HCT116 (cell line): Measurements from ENCODE around the gene GTF3C1. TPM values are rescaled to one million over a fixed set of nuclear protein-coding genes. Genes with fewer than 3 reads are reported as not detected.

Experiments
- ATAC-seq: fragments of 200-7000 bp; cut with Tn5 transposase; 2 replicates; pipeline ENCODE4 v1.9.1; 2020; ENCODE audit warnings: mild to moderate bottlenecking, moderate library complexity
- BruUV-seq: library from RNA; stranded (reverse); fragments of 400-500 nt; replicated peaks from 2 replicates; lab custom pipeline; 2021; lab: Mats Ljungman, UMichigan
- CTCF ChIA-PET: fragments of 300-600 bp; sonication (Branson Sonifier 250); formaldehyde crosslinking; loops from one replicate; lab custom pipeline; 2021; ENCODE audit warnings: antibody characterized with exemption; lab: Charles Lee
- POLR2A ChIA-PET: fragments of 300-600, 350-600 bp; sonication (Branson Sonifier 250); formaldehyde crosslinking; loops from one replicate; lab custom pipeline; 2021; ENCODE audit warnings: antibody characterized with exemption; lab: Charles Lee
- RAD21 ChIA-PET, 2 experiments: fragments of 300-600 bp; sonication (Branson Sonifier 250); formaldehyde crosslinking; loops; one replicate each; lab custom pipeline; 2023; ENCODE audit warnings: low total read pairs in 2 of 2; ENCODE audit not compliant: uncharacterized antibody in 2 of 2, unreplicated experiment in 2 of 2, low non-redundant PET in 1 of 2; lab: Charles Lee
- DNase-seq: peaks from one replicate; pipeline ENCODE4 v3.0.0-alpha.2; 2010; ENCODE audit warnings: low read depth, low spot score
- H2AFZ ChIP-seq: fragments of 200-600 bp; shearing (Covaris generic), sonication (generic); 2 replicates; pipeline ENCODE4 v1.6.1; 2017; ENCODE audit warnings: low read depth, mixed run types, mixed read lengths, antibody characterized with exemption, low read length; ENCODE audit not compliant: poor library complexity, severe bottlenecking
- H3K27ac ChIP-seq: 2 replicates; pipeline ENCODE4 v1.5.1; 2012; ENCODE audit warnings: low read depth, low read length
- H3K27me3 ChIP-seq: fragments of 200-600 bp; sonication (generic); 2 replicates; pipeline ENCODE4 v1.6.1; 2016; ENCODE audit warnings: mixed run types, low read length, mixed read lengths; ENCODE audit not compliant: insufficient read depth
- H3K36me3 ChIP-seq, 2 experiments: fragments of 200-500 bp in 1 of 2; fragments of 200-600 bp in 1 of 2; sonication (Bioruptor generic) in 1 of 2; sonication (generic) in 1 of 2; 2 replicates each; pipeline versions ENCODE4 v1.5.1 to v1.6.1; 2014 to 2016; ENCODE audit warnings: low read length in 2 of 2, inconsistent platforms in 1 of 2, mixed read lengths in 1 of 2, mixed run types in 1 of 2; ENCODE audit not compliant: insufficient read depth in 2 of 2, control insufficient read depth in 1 of 2
- H3K4me1 ChIP-seq, 2 experiments: fragments of 200-600 bp in 1 of 2; sonication (generic) in 1 of 2; 2 replicates each; pipeline versions ENCODE4 v1.5.1 to v1.6.1; 2012 to 2017; ENCODE audit warnings: low read length in 2 of 2, inconsistent platforms in 1 of 2, mild to moderate bottlenecking in 1 of 2, mixed read lengths in 1 of 2, mixed run types in 1 of 2, moderate library complexity in 1 of 2; ENCODE audit not compliant: insufficient read depth in 2 of 2, control insufficient read depth in 1 of 2
- H3K4me2 ChIP-seq: fragments of 200-600 bp; sonication (generic); 2 replicates; pipeline ENCODE4 v1.6.1; 2017; ENCODE audit warnings: mixed run types, low read length, mixed read lengths
- H3K4me3 ChIP-seq, 2 experiments: fragments of 200-600 bp in 1 of 2; sonication (generic) in 1 of 2; replicated peaks in 1 of 2; 2 replicates each; pipeline ENCODE4 v1.5.1; 2011 to 2016; ENCODE audit warnings: low read length in 2 of 2, control low read depth in 1 of 2, low read depth in 1 of 2, mild to moderate bottlenecking in 1 of 2, mixed read lengths in 1 of 2, mixed run types in 1 of 2
- H3K79me2 ChIP-seq: fragments of 200-600 bp; sonication (generic); 2 replicates; pipeline ENCODE4 v1.6.1; 2017; ENCODE audit warnings: mild to moderate bottlenecking, mixed run types, low read length, moderate library complexity, mixed read lengths; ENCODE audit not compliant: insufficient read depth
- H3K9ac ChIP-seq: fragments of 200-600 bp; sonication (generic); 2 replicates; pipeline ENCODE4 v1.6.1; 2016; ENCODE audit warnings: low read length, mixed read lengths
- H3K9me2 ChIP-seq: fragments of 200-600 bp; sonication (generic), shearing (Covaris generic); 2 replicates; pipeline ENCODE4 v1.6.1; 2017; ENCODE audit warnings: mixed run types, mild to moderate bottlenecking, moderate library complexity; ENCODE audit not compliant: insufficient read depth
- H3K9me3 ChIP-seq, 2 experiments: fragments of 200-500 bp in 1 of 2; fragments of 200-600 bp in 1 of 2; sonication (Bioruptor generic) in 1 of 2; sonication (generic) in 1 of 2; 2 replicates each; pipeline ENCODE4 v1.6.1; 2014 to 2017; ENCODE audit warnings: low read length in 2 of 2, mixed read lengths in 2 of 2, inconsistent platforms in 1 of 2, low read depth in 1 of 2, mild to moderate bottlenecking in 1 of 2, mixed run types in 1 of 2, moderate library complexity in 1 of 2; ENCODE audit not compliant: control insufficient read depth in 1 of 2, insufficient read depth in 1 of 2
- H4K20me1 ChIP-seq: fragments of 200-600 bp; sonication (generic), shearing (Covaris generic); 2 replicates; pipeline ENCODE4 v1.6.1; 2017; ENCODE audit warnings: mixed run types, mild to moderate bottlenecking, moderate library complexity; ENCODE audit not compliant: insufficient read depth
- ATF3 ChIP-seq: IDR thresholded peaks from 2 replicates; pipeline ENCODE4 v1.6.1; 2012
- CBX3 ChIP-seq: IDR thresholded peaks from 2 replicates; pipeline ENCODE4 v1.6.1; 2012; ENCODE audit warnings: low read depth
- CEBPB ChIP-seq: IDR thresholded peaks from 2 replicates; pipeline ENCODE4 v1.6.1; 2012; ENCODE audit warnings: low read depth
- EGR1 ChIP-seq: IDR thresholded peaks from 2 replicates; pipeline ENCODE4 v1.6.1; 2012; ENCODE audit warnings: low read depth
- ELF1 ChIP-seq: IDR thresholded peaks from 2 replicates; pipeline ENCODE4 v1.6.1; 2012; ENCODE audit warnings: low read depth, borderline replicate concordance
- EZH2 ChIP-seq: fragments of 200-600 bp; sonication (generic); IDR thresholded peaks from 2 replicates; pipeline ENCODE4 v1.6.1; 2017; ENCODE audit warnings: antibody characterized with exemption, mixed run types
- FOSL1 ChIP-seq: IDR thresholded peaks from 2 replicates; pipeline ENCODE4 v1.6.1; 2012; ENCODE audit warnings: low read depth
- MAX ChIP-seq: IDR thresholded peaks from 2 replicates; pipeline ENCODE4 v1.6.1; 2012
- POLR2A ChIP-seq: IDR thresholded peaks from 2 replicates; pipeline ENCODE4 v1.7.0; 2011; ENCODE audit warnings: borderline replicate concordance; ENCODE audit not compliant: insufficient read depth, insufficient read length; ENCODE audit errors: extremely low read depth
- POLR2AphosphoS5 ChIP-seq: IDR thresholded peaks from 2 replicates; pipeline ENCODE4 v1.6.1; 2011; ENCODE audit warnings: mild to moderate bottlenecking, low read depth, low read length, moderate library complexity
- RAD21 ChIP-seq: IDR thresholded peaks from 2 replicates; pipeline ENCODE4 v1.6.1; 2012; ENCODE audit warnings: low read depth, mild to moderate bottlenecking
- SIN3A ChIP-seq: IDR thresholded peaks from 2 replicates; pipeline ENCODE4 v1.6.1; 2012; ENCODE audit warnings: low read depth
- SP1 ChIP-seq: IDR thresholded peaks from 2 replicates; pipeline ENCODE4 v1.6.1; 2012; ENCODE audit warnings: low read depth
- SRF ChIP-seq: IDR thresholded peaks from 2 replicates; pipeline ENCODE4 v1.6.1; 2012; ENCODE audit warnings: low read depth
- TCF7L2 ChIP-seq: IDR thresholded peaks from 2 replicates; pipeline ENCODE4 v1.7.0; 2011; ENCODE audit warnings: borderline replicate concordance, inconsistent platforms; ENCODE audit not compliant: insufficient read depth, insufficient read length; ENCODE audit errors: extremely low read depth
- YY1 ChIP-seq: IDR thresholded peaks from 2 replicates; pipeline ENCODE4 v1.6.1; 2011; ENCODE audit warnings: low read length, low read depth, moderate library complexity, mild to moderate bottlenecking; ENCODE audit not compliant: insufficient replicate concordance; ENCODE audit errors: extremely low read depth
- ZFX ChIP-seq: fragments of 450-650 bp; IDR thresholded peaks from 2 replicates; pipeline ENCODE4 v1.6.1; 2017
- ZNF274 ChIP-seq: fragments of 200-500 bp; sonication (Bioruptor generic); IDR thresholded peaks from 2 replicates; pipeline ENCODE4 v1.6.1; 2014; ENCODE audit warnings: mild to moderate bottlenecking, low read depth, low read length, inconsistent platforms
- intact Hi-C: fragments of 100-400 bp; cut with micrococcal nuclease; formaldehyde crosslinking; loops from 2 replicates; pipeline ENCODE4 v1.10.0; 2022
- total RNA-seq: library from RNA; stranded (reverse); gene quantifications from one replicate; pipeline ENCODE4 v1.2.1, GENCODE V29; 2021; ENCODE audit not compliant: unreplicated experiment
- TF ChIP-seq, protein P1 (sequence below): IDR thresholded peaks from 2 replicates; pipeline ENCODE4 v1.6.1; 2011; ENCODE audit warnings: mild to moderate bottlenecking, low read length, moderate library complexity; ENCODE audit not compliant: insufficient replicate concordance; ENCODE audit errors: extremely low read depth
- TF ChIP-seq, protein P2 (sequence below): IDR thresholded peaks from 2 replicates; pipeline ENCODE4 v1.6.1; 2012; ENCODE audit warnings: low read depth

The GTF3C1 gene
- total RNA-seq, 1 experiment from 2014 or later: 97.5 TPM

GRCh38 chr16:27471661-27472060 lies 78.1 kb downstream of the GTF3C1 start:
- TF ChIP-seq CBX3: no peak
- no peak for TF ChIP-seq EGR1
- no peak for TF ChIP-seq POLR2A
- no peak for TF ChIP-seq RAD21
- TF ChIP-seq MAX: no peak
- no peak for TF ChIP-seq ATF3
- TF ChIP-seq CEBPB: no peak
- no peak for TF ChIP-seq YY1
- no peak for TF ChIP-seq SRF
- no peak for TF ChIP-seq SP1
- no peak for TF ChIP-seq POLR2AphosphoS5
- TF ChIP-seq TCF7L2: no peak
- no peak for TF ChIP-seq ZNF274
- TF ChIP-seq SIN3A: no peak
- no peak for TF ChIP-seq ELF1
- no peak for TF ChIP-seq EZH2
- TF ChIP-seq, protein P1, sequence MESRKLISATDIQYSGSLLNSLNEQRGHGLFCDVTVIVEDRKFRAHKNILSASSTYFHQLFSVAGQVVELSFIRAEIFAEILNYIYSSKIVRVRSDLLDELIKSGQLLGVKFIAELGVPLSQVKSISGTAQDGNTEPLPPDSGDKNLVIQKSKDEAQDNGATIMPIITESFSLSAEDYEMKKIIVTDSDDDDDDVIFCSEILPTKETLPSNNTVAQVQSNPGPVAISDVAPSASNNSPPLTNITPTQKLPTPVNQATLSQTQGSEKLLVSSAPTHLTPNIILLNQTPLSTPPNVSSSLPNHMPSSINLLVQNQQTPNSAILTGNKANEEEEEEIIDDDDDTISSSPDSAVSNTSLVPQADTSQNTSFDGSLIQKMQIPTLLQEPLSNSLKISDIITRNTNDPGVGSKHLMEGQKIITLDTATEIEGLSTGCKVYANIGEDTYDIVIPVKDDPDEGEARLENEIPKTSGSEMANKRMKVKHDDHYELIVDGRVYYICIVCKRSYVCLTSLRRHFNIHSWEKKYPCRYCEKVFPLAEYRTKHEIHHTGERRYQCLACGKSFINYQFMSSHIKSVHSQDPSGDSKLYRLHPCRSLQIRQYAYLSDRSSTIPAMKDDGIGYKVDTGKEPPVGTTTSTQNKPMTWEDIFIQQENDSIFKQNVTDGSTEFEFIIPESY: no peak
- TF ChIP-seq FOSL1: no peak
- no peak for TF ChIP-seq ZFX
- TF ChIP-seq, protein P2, sequence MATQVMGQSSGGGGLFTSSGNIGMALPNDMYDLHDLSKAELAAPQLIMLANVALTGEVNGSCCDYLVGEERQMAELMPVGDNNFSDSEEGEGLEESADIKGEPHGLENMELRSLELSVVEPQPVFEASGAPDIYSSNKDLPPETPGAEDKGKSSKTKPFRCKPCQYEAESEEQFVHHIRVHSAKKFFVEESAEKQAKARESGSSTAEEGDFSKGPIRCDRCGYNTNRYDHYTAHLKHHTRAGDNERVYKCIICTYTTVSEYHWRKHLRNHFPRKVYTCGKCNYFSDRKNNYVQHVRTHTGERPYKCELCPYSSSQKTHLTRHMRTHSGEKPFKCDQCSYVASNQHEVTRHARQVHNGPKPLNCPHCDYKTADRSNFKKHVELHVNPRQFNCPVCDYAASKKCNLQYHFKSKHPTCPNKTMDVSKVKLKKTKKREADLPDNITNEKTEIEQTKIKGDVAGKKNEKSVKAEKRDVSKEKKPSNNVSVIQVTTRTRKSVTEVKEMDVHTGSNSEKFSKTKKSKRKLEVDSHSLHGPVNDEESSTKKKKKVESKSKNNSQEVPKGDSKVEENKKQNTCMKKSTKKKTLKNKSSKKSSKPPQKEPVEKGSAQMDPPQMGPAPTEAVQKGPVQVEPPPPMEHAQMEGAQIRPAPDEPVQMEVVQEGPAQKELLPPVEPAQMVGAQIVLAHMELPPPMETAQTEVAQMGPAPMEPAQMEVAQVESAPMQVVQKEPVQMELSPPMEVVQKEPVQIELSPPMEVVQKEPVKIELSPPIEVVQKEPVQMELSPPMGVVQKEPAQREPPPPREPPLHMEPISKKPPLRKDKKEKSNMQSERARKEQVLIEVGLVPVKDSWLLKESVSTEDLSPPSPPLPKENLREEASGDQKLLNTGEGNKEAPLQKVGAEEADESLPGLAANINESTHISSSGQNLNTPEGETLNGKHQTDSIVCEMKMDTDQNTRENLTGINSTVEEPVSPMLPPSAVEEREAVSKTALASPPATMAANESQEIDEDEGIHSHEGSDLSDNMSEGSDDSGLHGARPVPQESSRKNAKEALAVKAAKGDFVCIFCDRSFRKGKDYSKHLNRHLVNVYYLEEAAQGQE: no peak
- Histone ChIP-seq H3K4me1 (peaks cover 0 to 6% of the 10 kb centered on the region in 2 experiments; a peak in 1 of 4 replicates), H3K9me3 (no peaks in the 10 kb centered on the region), H3K4me3 (no peak overlapping the region), H3K9ac (no peak overlapping the region), H3K79me2 (no peaks in the 10 kb centered on the region), H3K36me3 (peaks cover 43 to 50% of the 10 kb centered on the region in 2 experiments; a peak in 3 of 4 replicates), H2AFZ (no peak overlapping the region), H4K20me1 (no peaks in the 10 kb centered on the region), H3K27me3 (no peaks in the 10 kb centered on the region), H3K4me2 (no peak overlapping the region), H3K27ac (no peak overlapping the region), H3K9me2 (no peaks in the 10 kb centered on the region)
- ATAC-seq (no peak), DNase-seq (no peak)
- ChIA-PET CTCF (no interaction called here), RAD21 (no interaction called here), POLR2A (no interaction called here)
- intact Hi-C loops: no loop called here
- no TSS peak for BruUV-seq
